ENCODE data around the gene FBLN2. TPM values are rescaled to one million over a fixed set of nuclear protein-coding genes. Genes with fewer than 3 reads are reported as not detected.
A peak's percentile ranks its signal among the peaks of the same experiment; 100 is the strongest.

Gene FBLN2
- polyA plus RNA-seq, 1 donor = 34.2 TPM

GRCh38 chr3:13608969-13609725, 60.2 kb downstream of the FBLN2 start:
- no peak for DNase-seq

GRCh38 chr3:13610006-13610570, 61.2 kb downstream of the FBLN2 start:
- DNase-seq = no peak

GRCh38 chr3:13611221-13611620, 62.3 kb downstream of the FBLN2 start:
- DNase-seq = no peak

GRCh38 chr3:13612829-13613228, 63.9 kb downstream of the FBLN2 start:
- DNase-seq = no peak

- DNase-seq = no peak
These were observed 64.6 kb downstream of the FBLN2 start for GRCh38 chr3:13613343-13614190.

GRCh38 chr3:13614607-13615006, 65.7 kb downstream of the FBLN2 start:
- DNase-seq = no peak

- DNase-seq = no peak
These were observed 66.1 kb downstream of the FBLN2 start for GRCh38 chr3:13615019-13615528.

- DNase-seq = no peak
These were observed 67.4 kb downstream of the FBLN2 start for GRCh38 chr3:13616359-13616758.

GRCh38 chr3:13617097-13617738, 68.3 kb downstream of the FBLN2 start:
- no peak for DNase-seq

GRCh38 chr3:13617981-13618380, 69.1 kb downstream of the FBLN2 start:
- no peak for DNase-seq

GRCh38 chr3:13618836-13619235, 69.9 kb downstream of the FBLN2 start:
- DNase-seq = no peak

GRCh38 chr3:13619661-13620230, 70.8 kb downstream of the FBLN2 start:
- DNase-seq = no peak

GRCh38 chr3:13620281-13620680, 71.4 kb downstream of the FBLN2 start:
- no peak for DNase-seq

- DNase-seq = no peak
These were observed 71.9 kb downstream of the FBLN2 start for GRCh38 chr3:13620776-13621365.

- DNase-seq = peak; percentile 27
These were observed 72.7 kb downstream of the FBLN2 start for GRCh38 chr3:13621381-13622221.

- no peak for DNase-seq
These were observed 73.4 kb downstream of the FBLN2 start for GRCh38 chr3:13622356-13622755.

GRCh38 chr3:13623101-13623654, 74.3 kb downstream of the FBLN2 start:
- DNase-seq = no peak

GRCh38 chr3:13624021-13624420, 75.1 kb downstream of the FBLN2 start:
- no peak for DNase-seq

- no peak for DNase-seq
These were observed 75.8 kb downstream of the FBLN2 start for GRCh38 chr3:13624671-13625125.

GRCh38 chr3:13626396-13626795, 77.5 kb downstream of the FBLN2 start:
- no peak for DNase-seq
